ENCODE data around the gene KIRREL3.

Gene KIRREL3

DNA sequence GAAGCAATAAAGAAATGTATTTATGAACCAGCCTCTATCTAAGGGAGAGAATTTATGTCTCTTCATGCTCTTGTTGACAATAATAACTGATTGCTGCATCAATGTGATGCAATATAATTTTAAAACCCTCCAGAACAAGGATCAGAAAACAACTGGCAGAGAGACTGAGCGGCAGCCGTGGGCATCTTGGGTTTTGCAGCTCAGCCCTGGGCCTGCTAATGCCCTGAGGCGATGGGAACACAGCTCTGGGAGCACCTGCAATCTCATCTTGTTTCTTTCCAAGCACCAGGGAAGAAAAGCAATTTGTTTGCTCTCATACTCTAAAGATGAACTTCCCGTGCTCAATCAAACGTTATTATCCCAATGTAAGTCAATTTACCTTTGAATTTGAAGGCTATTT lies 399.4 kb downstream of the KIRREL3 start:
- DNase-seq (ENCODE audit: low spot score): no peak

- DNase-seq (ENCODE audit: low spot score): no peak
Observed at GRCh38 chr11:126599217-126599897, 401.2 kb downstream of the KIRREL3 start.

GRCh38 chr11:126598344-126599216 lies 402.0 kb downstream of the KIRREL3 start:
- DNase-seq (ENCODE audit: low spot score): no peak

- DNase-seq (ENCODE audit: low spot score): no peak
Observed at GRCh38 chr11:126597041-126597440, 403.5 kb downstream of the KIRREL3 start.

DNA sequence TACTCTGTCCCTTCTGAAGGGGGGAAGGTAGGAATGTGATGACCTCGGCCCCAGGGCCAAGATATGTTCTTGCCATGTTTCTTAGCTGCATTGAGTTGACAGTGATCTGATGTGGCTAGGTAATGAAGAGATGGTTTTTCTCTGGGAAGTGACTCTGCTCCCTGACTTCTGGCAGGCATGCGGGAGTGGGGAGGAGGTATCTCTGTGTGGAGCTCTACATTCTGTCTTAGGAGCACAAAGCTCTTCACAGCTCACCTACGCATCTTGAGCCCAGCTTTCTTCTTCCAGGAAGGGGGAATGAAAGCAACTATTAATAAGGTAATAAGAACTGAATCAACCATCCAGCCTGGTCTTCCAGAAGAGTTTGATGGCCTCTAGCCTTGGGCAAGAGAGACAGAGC lies 404.1 kb downstream of the KIRREL3 start:
- no peak for DNase-seq (ENCODE audit: low spot score)

GRCh38 chr11:126595560-126595959 lies 405.0 kb downstream of the KIRREL3 start:
- DNase-seq (ENCODE audit: low spot score): no peak

- DNase-seq (ENCODE audit: low spot score): no peak
Observed at GRCh38 chr11:126594921-126595367, 405.6 kb downstream of the KIRREL3 start.

DNA sequence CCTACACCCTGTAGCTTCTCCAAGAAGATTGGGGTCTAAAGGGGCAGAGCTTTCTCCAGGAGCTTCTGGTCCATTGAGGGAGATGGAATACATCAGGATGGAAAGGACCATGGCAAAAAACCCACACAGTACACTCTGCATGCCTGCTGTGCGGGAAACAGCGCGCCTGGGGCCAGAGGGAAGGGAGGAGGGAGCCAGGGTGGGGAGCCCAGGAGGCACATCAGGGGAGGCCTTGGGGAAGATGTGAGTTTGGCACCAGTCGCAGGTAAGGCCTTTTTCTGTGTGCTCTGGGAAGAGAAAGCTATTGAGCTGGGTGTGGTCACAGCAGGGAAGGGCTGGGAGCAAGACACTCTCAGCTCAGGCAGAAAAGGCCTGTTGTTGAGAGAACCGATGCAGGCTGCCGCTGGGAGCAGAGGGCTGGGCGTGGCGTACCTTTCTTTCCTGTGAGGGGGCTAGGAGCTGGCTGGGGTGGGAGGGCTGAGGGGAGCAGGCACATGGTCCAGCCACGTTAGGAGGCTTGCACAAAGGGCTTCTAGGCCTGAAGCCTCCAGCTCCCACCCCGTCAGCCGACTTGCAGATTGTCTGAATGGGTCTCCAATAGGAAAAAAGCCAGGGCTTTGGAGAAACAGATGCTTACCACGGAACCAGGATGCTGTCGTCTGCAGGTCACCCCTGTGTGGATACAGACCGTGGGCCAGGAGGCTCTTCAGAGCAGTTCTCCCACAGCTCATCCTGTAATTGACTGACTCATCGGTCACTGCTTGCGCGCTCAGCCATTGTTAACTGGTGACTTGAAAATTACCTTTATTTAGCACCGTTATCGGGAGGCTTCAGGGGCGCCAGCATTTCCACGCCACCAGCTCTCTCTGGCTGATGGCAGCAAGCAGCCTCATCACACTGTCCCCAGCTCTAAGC lies 407.8 kb downstream of the KIRREL3 start:
- no peak for DNase-seq (ENCODE audit: low spot score)

DNA sequence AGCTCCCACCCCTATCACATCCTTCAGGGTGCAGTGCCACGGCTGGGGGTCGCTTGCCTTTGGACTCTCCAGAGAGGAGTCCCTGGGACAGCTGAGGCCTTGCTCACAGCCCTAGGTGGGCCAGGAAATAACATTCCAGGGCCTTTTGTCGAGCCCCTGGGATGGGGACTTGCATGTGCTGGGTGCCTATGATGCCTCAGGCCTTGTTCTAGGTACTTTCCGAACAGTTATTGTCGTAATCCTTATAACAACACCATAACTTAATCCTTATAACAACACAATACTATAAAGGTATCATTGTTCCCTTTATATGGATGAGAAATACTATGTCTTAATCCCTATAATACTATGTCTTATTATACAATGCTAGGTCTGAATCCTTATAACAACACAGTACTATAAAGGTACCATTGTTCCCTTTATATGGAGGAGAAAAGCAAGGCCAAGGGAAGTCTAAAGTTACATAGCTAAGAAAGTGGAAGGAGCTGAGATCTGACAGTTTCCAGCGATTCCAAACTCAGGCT lies 408.5 kb downstream of the KIRREL3 start:
- DNase-seq (ENCODE audit: low spot score): no peak

DNA sequence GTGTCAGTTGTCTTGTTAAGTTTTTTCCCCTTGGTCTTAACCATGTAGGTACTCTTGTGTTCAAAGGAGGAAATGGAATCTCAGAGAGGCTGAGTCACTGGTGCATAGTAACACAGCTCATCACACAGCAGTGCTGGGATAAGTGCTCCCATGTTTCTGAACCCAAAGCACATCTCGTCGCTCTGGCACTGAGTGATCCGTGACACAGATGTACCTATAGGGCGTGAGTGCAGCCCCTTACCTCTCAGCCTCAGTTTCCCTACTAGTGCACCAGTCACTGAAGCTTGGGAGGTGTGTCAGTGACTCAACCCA lies 411.1 kb downstream of the KIRREL3 start:
- DNase-seq (ENCODE audit: low spot score): no peak

DNA sequence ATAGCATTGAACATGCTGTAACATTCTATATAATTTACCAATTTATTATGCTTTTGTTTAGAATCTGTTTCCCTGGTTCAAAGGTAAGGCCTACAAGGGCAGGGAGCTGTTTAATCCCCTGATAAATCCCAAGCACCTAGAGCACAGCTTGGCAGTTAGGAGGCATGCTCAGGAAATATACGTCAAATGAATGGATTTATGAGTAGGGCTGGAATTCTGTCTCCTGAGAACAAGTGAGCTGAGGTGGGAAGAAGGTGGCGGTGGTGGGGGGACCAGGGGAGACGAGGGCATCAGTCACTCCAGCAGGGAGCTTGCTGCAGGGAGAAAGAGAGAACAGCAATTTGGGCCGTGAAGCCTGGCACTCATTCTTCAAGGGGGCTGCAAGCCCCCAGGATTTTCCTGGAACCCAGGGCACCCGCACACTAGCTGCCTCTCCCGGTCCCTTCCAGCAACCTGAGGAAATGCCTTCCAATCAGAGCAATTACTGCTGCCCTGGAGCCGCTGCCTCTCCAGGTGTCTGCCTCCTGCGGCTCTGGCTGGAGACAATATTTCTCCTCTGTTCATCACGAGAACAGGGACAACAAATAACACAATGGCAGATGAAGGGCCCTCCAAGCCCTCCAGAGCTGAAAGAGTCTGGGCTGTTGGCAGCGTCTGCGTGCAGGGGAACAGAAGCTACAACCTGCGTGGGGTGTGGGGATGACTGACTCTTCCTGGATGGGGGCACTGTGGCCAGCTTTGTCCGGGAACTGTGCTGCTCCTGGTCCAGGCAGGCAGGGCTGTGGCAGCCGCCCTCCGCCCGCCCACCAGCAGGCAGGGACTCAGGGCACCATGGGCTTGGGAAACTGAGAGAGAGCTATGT lies 411.7 kb downstream of the KIRREL3 start:
- no peak for DNase-seq (ENCODE audit: low spot score)

DNA sequence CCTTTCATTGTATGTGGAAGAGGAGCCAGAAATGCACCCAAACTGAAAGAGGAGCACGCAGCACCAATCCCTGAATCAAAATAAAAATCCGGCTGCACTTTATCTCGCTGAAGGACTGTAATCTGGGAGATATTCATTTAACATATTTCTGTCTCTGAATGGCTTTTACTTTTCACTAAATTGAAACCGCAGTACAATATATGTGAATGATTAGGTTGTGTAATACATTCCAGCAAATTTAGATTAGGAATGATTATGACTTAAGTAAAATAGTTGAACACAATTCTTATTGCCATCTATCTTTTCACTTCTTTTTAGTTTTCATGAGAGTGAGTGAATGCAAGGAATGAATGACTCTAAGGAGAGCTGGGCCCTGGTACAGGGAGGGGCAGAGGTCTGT lies 413.0 kb downstream of the KIRREL3 start:
- no peak for DNase-seq (ENCODE audit: low spot score)

DNA sequence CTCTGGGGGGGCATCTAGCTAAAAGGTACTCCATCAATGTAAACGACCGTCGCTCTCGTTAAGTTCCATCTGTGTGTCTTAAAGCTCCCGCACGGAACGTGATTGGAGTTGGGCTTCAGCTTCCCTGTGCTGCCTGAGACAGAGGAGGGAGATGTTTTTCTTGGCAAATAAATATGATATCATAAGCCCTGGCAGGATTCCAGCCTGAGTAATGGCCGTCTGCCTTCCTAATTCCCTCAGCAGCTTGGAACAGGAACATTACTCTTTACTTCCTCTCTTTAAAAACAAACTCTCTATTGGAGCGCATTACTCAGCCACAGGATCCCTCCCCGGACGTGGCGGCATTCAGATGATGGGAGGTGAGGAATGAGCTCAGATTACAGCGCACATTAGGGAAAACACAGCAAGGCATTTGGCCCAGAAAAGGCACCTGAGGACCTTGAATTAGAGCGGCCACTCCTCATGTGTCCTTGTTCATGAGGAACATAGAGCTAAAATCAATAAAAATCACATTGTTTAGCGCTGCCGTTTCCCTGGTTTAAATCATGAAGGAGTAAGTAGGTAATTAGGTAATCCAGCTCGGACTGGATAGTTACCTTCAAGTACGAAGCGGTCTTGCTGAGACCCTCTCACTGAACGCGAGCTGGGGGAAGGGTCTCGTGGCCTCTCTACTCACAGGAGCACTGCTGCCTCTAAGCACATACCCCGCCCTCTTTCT lies 414.6 kb downstream of the KIRREL3 start:
- peak; percentile 79 for DNase-seq (ENCODE audit: low spot score)

DNA sequence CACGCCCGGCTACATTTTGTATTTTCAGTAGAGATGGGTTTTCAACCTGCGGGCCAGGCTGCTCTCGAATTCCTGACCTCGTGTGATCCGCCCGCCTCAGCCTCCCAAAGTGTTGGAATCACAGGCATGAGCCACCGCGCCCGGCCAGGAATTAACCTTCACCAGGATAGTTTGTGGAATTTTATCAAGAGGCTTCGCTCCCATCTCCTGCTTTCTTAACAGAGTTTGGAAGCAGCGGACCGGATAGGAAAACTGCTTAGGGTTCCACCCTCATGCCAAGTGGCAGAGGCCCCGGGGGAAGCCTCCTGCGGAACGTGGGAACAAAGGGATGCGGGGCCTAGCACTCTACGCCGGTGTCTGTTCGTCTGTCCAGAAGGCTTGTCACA lies 415.2 kb downstream of the KIRREL3 start:
- DNase-seq (ENCODE audit: low spot score): no peak

GRCh38 chr11:126583594-126584427 lies 416.8 kb downstream of the KIRREL3 start:
- no peak for DNase-seq (ENCODE audit: low spot score)

DNA sequence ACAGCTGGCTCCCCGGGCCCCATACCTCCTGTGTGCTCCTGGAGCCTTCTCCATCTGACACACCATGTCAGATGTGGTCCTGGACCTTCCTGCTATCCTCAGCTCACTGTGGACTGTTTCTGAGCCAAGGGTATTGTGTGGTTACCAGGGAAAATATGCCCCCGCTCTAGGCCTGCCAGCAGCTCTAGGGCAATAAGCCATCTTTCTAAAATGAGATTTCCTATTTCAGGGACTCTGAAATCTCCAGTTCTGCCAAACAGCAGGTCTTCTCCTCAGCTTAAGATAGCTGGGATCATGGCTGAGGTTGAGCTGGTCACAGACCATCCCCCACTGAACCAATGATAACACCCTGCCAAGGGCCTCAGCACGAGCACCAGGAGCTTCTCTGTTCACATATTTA lies 417.5 kb downstream of the KIRREL3 start:
- no peak for DNase-seq (ENCODE audit: low spot score)

DNA sequence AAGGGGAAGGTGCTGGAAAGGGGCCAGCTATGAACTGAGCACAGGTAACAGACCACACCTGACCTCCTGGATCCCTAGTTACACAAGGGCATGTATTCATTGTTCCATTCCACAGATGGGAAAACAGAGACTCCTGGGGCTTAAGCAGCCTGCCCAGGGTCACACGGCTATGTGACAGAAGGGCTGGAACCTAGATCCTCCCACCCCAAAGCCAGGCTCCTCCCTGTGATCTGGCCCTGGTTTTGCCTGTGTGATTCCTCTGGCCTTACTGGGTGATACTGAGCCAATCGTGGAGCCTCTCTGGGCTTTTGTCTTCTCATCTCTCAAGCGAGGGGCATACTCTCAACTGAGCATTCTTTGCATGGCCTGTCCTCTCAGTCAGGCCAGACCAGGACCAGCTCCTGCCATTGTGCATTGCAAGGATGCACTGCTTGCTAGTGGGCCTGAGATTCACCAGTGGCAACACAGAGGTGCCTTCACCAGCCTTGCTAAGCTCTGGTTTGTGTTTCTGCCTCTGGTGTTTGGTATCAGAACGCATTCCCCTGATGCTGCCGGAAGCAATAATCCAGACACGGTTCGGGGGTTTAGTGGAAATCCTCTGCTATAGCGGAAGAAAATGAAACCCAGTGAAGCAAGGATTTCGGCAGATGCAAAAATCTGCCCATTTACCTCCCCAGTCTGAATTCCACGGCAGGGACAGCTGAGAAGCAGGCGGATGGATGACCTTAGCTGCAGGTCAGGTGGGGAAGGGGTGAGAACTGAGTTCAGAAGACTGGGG lies 418.5 kb downstream of the KIRREL3 start:
- no peak for DNase-seq (ENCODE audit: low spot score)

DNA sequence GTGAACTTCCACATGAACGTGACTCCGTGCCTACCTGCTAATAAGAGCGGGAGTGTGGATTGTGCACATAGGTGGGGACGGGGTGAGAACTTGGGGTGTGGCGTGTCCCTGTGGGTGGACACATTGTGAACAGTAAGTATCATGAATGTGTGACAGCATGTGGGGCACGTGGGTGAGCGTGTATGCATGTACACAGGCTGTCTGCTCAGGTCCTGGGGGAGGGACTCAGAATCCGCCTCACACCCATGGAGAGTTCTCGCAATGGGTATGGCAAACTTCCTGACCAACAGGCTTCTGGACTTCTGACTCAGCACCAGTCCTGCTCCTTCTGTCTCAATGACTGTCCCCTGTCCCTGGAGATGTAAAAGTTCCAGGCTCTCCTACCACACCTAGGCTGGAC lies 422.1 kb downstream of the KIRREL3 start:
- DNase-seq (ENCODE audit: low spot score): no peak

GRCh38 chr11:126578021-126578420 lies 422.5 kb downstream of the KIRREL3 start:
- no peak for DNase-seq (ENCODE audit: low spot score)
